ENCODE data around the gene CDC25B.

CDC25B gene

DNA sequence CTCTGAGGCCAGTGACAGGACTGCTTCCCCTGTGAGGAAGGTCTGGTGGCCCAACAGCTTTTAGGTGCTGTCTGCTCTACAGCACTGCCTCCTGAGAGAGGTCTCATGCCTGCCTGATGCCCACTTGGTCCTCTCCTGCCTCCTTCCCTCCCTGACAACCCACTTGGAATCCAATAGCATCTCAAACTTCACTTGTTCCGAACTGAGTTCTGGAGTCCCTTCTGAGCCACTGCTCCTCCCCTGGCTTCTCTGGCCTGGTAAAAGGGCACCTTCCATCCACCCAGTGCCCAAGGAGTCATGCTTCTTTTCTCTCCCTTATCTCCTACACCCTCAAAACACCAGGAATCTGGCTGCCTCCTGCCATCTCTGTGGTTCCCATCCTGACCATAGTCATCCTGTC lies 52.5 kb downstream of the CDC25B start:
- Histone ChIP-seq H3K27ac (ENCODE audit: extremely low read depth, low read depth, low read length) (no peak overlapping the region), H3K36me3 (ENCODE audit: control insufficient read depth in 2 of 2, insufficient read depth in 1 of 2, low read length in 2 of 2) (peaks cover 0 to 7% of the 10 kb centered on the region in 2 experiments; a peak in 2 of 3 replicates), H3K4me1 (ENCODE audit: control insufficient read depth, insufficient read depth, low read length) (peaks cover 8% of the 10 kb centered on the region), H3K9me3 (ENCODE audit: control insufficient read depth, insufficient read depth, low read depth, low read length) (no peaks in the 10 kb centered on the region), H3K4me3 (ENCODE audit: low read depth, low read length) (no peak overlapping the region)
- TF ChIP-seq ZNF785 (tag by site-specific recombination; IDR thresholded peaks at IDR 0.05) (no peak), ZEB2 (tag by site-specific recombination; IDR thresholded peaks at IDR 0.05) (no peak), OSR2 (tag by site-specific recombination; IDR thresholded peaks at IDR 0.05) (no peak), ZNF354C (tag by site-specific recombination; IDR thresholded peaks at IDR 0.05; ENCODE audit: borderline replicate concordance, low read depth) (no peak), ZNF600 (tag by site-specific recombination; IDR thresholded peaks at IDR 0.05) (0 out of 2 replicates have a peak, but pooled peaks have one; percentile 52), ZNF274 (IDR thresholded peaks at IDR 0.05; ENCODE audit: low read length) (no peak), ZNF274 (tag by site-specific recombination; IDR thresholded peaks at IDR 0.05; ENCODE audit: borderline replicate concordance) (no peak)
- TF ChIP-seq, protein P1, sequence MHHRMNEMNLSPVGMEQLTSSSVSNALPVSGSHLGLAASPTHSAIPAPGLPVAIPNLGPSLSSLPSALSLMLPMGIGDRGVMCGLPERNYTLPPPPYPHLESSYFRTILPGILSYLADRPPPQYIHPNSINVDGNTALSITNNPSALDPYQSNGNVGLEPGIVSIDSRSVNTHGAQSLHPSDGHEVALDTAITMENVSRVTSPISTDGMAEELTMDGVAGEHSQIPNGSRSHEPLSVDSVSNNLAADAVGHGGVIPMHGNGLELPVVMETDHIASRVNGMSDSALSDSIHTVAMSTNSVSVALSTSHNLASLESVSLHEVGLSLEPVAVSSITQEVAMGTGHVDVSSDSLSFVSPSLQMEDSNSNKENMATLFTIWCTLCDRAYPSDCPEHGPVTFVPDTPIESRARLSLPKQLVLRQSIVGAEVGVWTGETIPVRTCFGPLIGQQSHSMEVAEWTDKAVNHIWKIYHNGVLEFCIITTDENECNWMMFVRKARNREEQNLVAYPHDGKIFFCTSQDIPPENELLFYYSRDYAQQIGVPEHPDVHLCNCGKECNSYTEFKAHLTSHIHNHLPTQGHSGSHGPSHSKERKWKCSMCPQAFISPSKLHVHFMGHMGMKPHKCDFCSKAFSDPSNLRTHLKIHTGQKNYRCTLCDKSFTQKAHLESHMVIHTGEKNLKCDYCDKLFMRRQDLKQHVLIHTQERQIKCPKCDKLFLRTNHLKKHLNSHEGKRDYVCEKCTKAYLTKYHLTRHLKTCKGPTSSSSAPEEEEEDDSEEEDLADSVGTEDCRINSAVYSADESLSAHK (tag by site-specific recombination; IDR thresholded peaks at IDR 0.05), result no peak
- TF ChIP-seq, protein P2, sequence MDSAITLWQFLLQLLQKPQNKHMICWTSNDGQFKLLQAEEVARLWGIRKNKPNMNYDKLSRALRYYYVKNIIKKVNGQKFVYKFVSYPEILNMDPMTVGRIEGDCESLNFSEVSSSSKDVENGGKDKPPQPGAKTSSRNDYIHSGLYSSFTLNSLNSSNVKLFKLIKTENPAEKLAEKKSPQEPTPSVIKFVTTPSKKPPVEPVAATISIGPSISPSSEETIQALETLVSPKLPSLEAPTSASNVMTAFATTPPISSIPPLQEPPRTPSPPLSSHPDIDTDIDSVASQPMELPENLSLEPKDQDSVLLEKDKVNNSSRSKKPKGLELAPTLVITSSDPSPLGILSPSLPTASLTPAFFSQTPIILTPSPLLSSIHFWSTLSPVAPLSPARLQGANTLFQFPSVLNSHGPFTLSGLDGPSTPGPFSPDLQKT (IDR thresholded peaks at IDR 0.05; ENCODE audit: borderline replicate concordance, low read depth, low read length), result no peak
- TF ChIP-seq, protein P3, sequence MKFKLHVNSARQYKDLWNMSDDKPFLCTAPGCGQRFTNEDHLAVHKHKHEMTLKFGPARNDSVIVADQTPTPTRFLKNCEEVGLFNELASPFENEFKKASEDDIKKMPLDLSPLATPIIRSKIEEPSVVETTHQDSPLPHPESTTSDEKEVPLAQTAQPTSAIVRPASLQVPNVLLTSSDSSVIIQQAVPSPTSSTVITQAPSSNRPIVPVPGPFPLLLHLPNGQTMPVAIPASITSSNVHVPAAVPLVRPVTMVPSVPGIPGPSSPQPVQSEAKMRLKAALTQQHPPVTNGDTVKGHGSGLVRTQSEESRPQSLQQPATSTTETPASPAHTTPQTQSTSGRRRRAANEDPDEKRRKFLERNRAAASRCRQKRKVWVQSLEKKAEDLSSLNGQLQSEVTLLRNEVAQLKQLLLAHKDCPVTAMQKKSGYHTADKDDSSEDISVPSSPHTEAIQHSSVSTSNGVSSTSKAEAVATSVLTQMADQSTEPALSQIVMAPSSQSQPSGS (tag by site-specific recombination; IDR thresholded peaks at IDR 0.05; ENCODE audit: low read depth), result no peak
- ChIA-PET CTCF (no interaction called here), POLR2A (interaction anchor here (1.0 kb wide), 1 partner anchor 18 kb away, joined by 3 read pairs; no protein-coding TSS in a partner anchor)

DNA sequence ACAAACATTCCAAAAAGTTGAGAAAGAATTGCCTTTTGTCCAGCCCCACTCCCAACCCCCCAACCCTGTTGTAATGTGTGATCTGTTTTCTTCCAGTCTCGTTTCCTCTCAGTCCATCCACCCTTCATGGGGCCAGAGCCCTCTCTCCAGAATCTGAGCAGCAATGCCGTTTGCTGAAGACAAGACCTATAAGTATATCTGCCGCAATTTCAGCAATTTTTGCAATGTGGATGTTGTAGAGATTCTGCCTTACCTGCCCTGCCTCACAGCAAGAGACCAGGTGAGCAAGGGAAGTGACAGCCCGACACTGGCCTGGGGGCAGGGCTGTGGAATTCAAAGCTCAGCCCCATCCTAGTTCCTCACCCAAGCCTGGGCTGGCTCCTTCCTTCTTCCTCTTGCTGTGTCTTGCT lies 58.4 kb downstream of the CDC25B start:
- Histone ChIP-seq H3K27ac (ENCODE audit: extremely low read depth, low read depth, low read length) (no peak overlapping the region), H3K4me3 (ENCODE audit: low read depth, low read length) (no peak overlapping the region), H3K36me3 (ENCODE audit: control insufficient read depth in 2 of 2, insufficient read depth in 1 of 2, low read length in 2 of 2) (peaks cover 36 to 44% of the 10 kb centered on the region in 2 experiments), H3K9me3 (ENCODE audit: control insufficient read depth, insufficient read depth, low read depth, low read length) (no peaks in the 10 kb centered on the region), H3K4me1 (ENCODE audit: control insufficient read depth, insufficient read depth, low read length) (no peaks in the 10 kb centered on the region)
- POLR2A ChIA-PET, result interaction anchor here (0.6 to 1.7 kb wide), 9 partner anchors 9 to 581 kb away, joined by 3 to 8 read pairs (median 3); partner anchors contain the start of genes AP5S1, ATRN, CDC25B and SPEF1
- CTCF ChIA-PET, result interaction anchor here (0.5 to 2.8 kb wide), 21 partner anchors 10 to 203 kb away, joined by 3 to 26 read pairs (median 4); partner anchors contain the start of genes AP5S1, CDC25B, CENPB and SPEF1
- no peak for TF ChIP-seq ZNF571 (tag by site-specific recombination; IDR thresholded peaks at IDR 0.05)
- no peak for TF ChIP-seq ZNF514 (tag by site-specific recombination; IDR thresholded peaks at IDR 0.05)

Data from HEK293 (cell line).